ENCODE measurements around the gene SIGLEC10. TPM values are rescaled to one million over a fixed set of nuclear protein-coding genes. Genes with fewer than 3 reads are reported as not detected.

The SIGLEC10 gene
- total and polyA plus RNA-seq, 9 of the 15 experiments (the other 6 are each of a cell fraction or from before 2014, with no cell fraction given) = 0.10 to 1.8 (median 0.82) TPM

- TF ChIP-seq, protein P1, sequence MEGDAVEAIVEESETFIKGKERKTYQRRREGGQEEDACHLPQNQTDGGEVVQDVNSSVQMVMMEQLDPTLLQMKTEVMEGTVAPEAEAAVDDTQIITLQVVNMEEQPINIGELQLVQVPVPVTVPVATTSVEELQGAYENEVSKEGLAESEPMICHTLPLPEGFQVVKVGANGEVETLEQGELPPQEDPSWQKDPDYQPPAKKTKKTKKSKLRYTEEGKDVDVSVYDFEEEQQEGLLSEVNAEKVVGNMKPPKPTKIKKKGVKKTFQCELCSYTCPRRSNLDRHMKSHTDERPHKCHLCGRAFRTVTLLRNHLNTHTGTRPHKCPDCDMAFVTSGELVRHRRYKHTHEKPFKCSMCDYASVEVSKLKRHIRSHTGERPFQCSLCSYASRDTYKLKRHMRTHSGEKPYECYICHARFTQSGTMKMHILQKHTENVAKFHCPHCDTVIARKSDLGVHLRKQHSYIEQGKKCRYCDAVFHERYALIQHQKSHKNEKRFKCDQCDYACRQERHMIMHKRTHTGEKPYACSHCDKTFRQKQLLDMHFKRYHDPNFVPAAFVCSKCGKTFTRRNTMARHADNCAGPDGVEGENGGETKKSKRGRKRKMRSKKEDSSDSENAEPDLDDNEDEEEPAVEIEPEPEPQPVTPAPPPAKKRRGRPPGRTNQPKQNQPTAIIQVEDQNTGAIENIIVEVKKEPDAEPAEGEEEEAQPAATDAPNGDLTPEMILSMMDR (IDR thresholded peaks at IDR 0.05 in 2 of 3, conservative IDR thresholded peaks at IDR 0.05 in 1 of 3; ENCODE audit: insufficient read depth in 2 of 3, low read depth in 1 of 3, low read length in 3 of 3) = peak in 1 of 3 experiments; percentile 1; a peak in 1 of 6 replicates
- TF ChIP-seq ETS2 (tag; IDR thresholded peaks at IDR 0.05; ENCODE audit: borderline replicate concordance, poor library complexity, severe bottlenecking) = no peak
- TF ChIP-seq CUX1 (CRISPR knock-in tag; IDR thresholded peaks at IDR 0.05) = no peak
- TF ChIP-seq, protein P2, sequence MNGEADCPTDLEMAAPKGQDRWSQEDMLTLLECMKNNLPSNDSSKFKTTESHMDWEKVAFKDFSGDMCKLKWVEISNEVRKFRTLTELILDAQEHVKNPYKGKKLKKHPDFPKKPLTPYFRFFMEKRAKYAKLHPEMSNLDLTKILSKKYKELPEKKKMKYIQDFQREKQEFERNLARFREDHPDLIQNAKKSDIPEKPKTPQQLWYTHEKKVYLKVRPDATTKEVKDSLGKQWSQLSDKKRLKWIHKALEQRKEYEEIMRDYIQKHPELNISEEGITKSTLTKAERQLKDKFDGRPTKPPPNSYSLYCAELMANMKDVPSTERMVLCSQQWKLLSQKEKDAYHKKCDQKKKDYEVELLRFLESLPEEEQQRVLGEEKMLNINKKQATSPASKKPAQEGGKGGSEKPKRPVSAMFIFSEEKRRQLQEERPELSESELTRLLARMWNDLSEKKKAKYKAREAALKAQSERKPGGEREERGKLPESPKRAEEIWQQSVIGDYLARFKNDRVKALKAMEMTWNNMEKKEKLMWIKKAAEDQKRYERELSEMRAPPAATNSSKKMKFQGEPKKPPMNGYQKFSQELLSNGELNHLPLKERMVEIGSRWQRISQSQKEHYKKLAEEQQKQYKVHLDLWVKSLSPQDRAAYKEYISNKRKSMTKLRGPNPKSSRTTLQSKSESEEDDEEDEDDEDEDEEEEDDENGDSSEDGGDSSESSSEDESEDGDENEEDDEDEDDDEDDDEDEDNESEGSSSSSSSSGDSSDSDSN (IDR thresholded peaks at IDR 0.05; ENCODE audit: borderline replicate concordance in 1 of 2, low read depth in 2 of 2, low read length in 2 of 2) = peak in 1 of 2 experiments; percentile 60; a peak in 1 of 4 replicates
- peak; percentile 30 for TF ChIP-seq HNRNPLL (IDR thresholded peaks at IDR 0.05; ENCODE audit: low read depth, low read length, poor library complexity, severe bottlenecking)
- peak in 1 of 2 experiments; percentile 90; a peak in 2 of 4 replicates for TF ChIP-seq HDAC1 (IDR thresholded peaks at IDR 0.05)
- peak; percentile 45 for TF ChIP-seq TBP (optimal IDR thresholded peaks at IDR 0.05; ENCODE audit: low read depth, low read length)
- TF ChIP-seq GABPA (tag; conservative IDR thresholded peaks at IDR 0.05; ENCODE audit: low read depth) = peak; percentile 87
These were observed 49.7 kb downstream of the SIGLEC10 start (continued) for GRCh38 chr19:51367565-51368365.

Data from K562 (cell line).